Smooth muscle cell (in vitro differentiated cells): ENCODE results near the gene OR51B2. TPM values are rescaled to one million over a fixed set of nuclear protein-coding genes. Genes with fewer than 3 reads are reported as not detected.
"Not testable (repeated sequence)": the region's sequence is repeated elsewhere in the genome, so short reads cannot be mapped to it uniquely, and the experiment has no call there.

ENCODE experiments used
- DNase-seq: peaks from one replicate; lab custom pipeline; 2025; ENCODE audit not compliant: unreplicated experiment; lab: John Stamatoyannopoulos, UW
- H2AFZ ChIP-seq: fragments of 200-600 bp; sonication (generic); 2 replicates; pipeline ENCODE4 v1.6.0; 2016; ENCODE audit warnings: antibody characterized with exemption, low read depth, mild to moderate bottlenecking
- H3F3A ChIP-seq: fragments of 200-600 bp; sonication (generic); 2 replicates; pipeline ENCODE4 v1.6.0; 2017; ENCODE audit warnings: antibody characterized with exemption, low read depth
- H3K27ac ChIP-seq: fragments of 200-600 bp; sonication (generic); 2 replicates; pipeline ENCODE4 v1.5.1; 2016; ENCODE audit warnings: low read depth, mild to moderate bottlenecking
- H3K27me3 ChIP-seq: fragments of 200-600 bp; sonication (generic); 2 replicates; pipeline ENCODE4 v1.6.1; 2016; ENCODE audit warnings: low read depth, mild to moderate bottlenecking
- H3K36me3 ChIP-seq: fragments of 200-600 bp; sonication (generic); 2 replicates; pipeline ENCODE4 v1.5.1; 2016; ENCODE audit warnings: low read depth
- H3K4me1 ChIP-seq: fragments of 200-600 bp; sonication (generic); 2 replicates; pipeline ENCODE4 v1.5.1; 2016; ENCODE audit warnings: low read depth
- H3K4me2 ChIP-seq: fragments of 200-600 bp; sonication (generic); 2 replicates; pipeline ENCODE4 v1.6.0; 2016; ENCODE audit warnings: mild to moderate bottlenecking
- H3K4me3 ChIP-seq: fragments of 200-600 bp; sonication (generic); 2 replicates; pipeline ENCODE4 v1.5.1; 2016; ENCODE audit warnings: mild to moderate bottlenecking
- H3K79me2 ChIP-seq: fragments of 200-600 bp; sonication (generic); 2 replicates; pipeline ENCODE4 v1.6.0; 2016; ENCODE audit warnings: low read depth, mild to moderate bottlenecking
- H3K9ac ChIP-seq: fragments of 200-600 bp; sonication (generic); 2 replicates; pipeline ENCODE4 v1.6.0; 2016; ENCODE audit warnings: low read depth
- H3K9me3 ChIP-seq: fragments of 200-600 bp; sonication (generic); replicated peaks from 2 replicates; pipeline ENCODE4 v1.5.1; 2016; ENCODE audit warnings: low read depth
- H4K20me1 ChIP-seq: fragments of 200-600 bp; sonication (generic); 2 replicates; pipeline ENCODE4 v1.6.0; 2016; ENCODE audit warnings: low read depth
- CTCF ChIP-seq: fragments of 200-600 bp; sonication (generic); IDR thresholded peaks from 2 replicates; pipeline ENCODE4 v1.5.1; 2017; ENCODE audit warnings: borderline replicate concordance, mild to moderate bottlenecking, antibody characterized with exemption; ENCODE audit not compliant: insufficient read depth, poor library complexity, severe bottlenecking
- WGBS: methylation state at CpG from one replicate; pipeline ENCODE4 v1.1.7; 2016; ENCODE audit warnings: low lambda C conversion rate; 5-methylcytosine and 5-hydroxymethylcytosine counted together
- polyA plus RNA-seq: library from polyadenylated mRNA; unstranded; fragments of >200 nt; fragmentation: Nextera tagmentation; extraction: Ambion mirVana; gene quantifications from 2 replicates; pipeline ENCODE4 v1.2.1, GENCODE V29; 2016
- total RNA-seq: library from RNA; depleted of rRNA; stranded (reverse); fragments of >200 nt; gene quantifications from 2 replicates; pipeline ENCODE4 v1.2.3, GENCODE V29; 2014

The OR51B2 gene
- total and polyA plus RNA-seq, 2 experiments from 2014 or later: not detected

DNA sequence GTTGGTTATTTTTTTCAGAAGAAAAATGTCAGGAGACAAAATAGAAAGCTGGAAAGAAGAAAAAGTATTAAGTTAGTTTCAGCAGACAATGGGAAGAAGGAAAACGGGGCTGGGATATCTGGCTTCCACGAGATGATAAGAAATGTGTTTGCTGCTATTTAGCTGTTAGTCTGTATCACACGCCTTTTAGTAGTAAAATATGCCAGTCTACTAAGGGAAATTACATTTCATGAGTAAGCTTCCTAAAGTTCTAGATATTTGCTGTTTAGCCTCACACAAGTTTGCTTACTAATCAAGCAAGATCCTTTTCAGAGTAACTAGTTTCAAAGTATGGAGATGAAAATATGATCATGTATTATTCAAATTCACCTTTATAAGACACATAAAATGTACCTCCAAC is 23.8 kb downstream of the OR51B2 start:
- H4K20me1 ChIP-seq: no peaks in the 10 kb centered on the region
- H3K4me1 ChIP-seq: no peaks in the 10 kb centered on the region
- H3K9me3 ChIP-seq: no peaks in the 10 kb centered on the region
- no peaks in the 10 kb centered on the region for H3K79me2 ChIP-seq
- H3K36me3 ChIP-seq: no peaks in the 10 kb centered on the region
- H3K27me3 ChIP-seq: no peaks in the 10 kb centered on the region
- H3F3A ChIP-seq: no peaks in the 10 kb centered on the region
- no peak overlapping the region for H3K9ac ChIP-seq
- H3K4me3 ChIP-seq: no peak overlapping the region
- no peak for DNase-seq
- H3K27ac ChIP-seq: no peak overlapping the region
- 66% methylated on average over 3 of the region's 3 CpGs for WGBS
- H3K4me2 ChIP-seq: no peak overlapping the region
- TF ChIP-seq CTCF: no peak
- no peak overlapping the region for H2AFZ ChIP-seq

- Histone ChIP-seq H3K36me3 (no peaks in the 10 kb centered on the region), H3K27me3 (no peaks in the 10 kb centered on the region), H4K20me1 (no peaks in the 10 kb centered on the region), H3F3A (no peaks in the 10 kb centered on the region), H3K4me1 (no peaks in the 10 kb centered on the region), H2AFZ (no peak overlapping the region), H3K4me3 (no peak overlapping the region), H3K79me2 (no peaks in the 10 kb centered on the region), H3K9me3 (no peaks in the 10 kb centered on the region), H3K27ac (no peak overlapping the region), H3K4me2 (no peak overlapping the region), H3K9ac (no peak overlapping the region)
- TF ChIP-seq CTCF: no peak
- DNase-seq: no peak
- WGBS: 31% methylated on average over 1 of the region's 1 CpG
Observed at GRCh38 chr11:5298451-5298850, 25.6 kb downstream of the OR51B2 start.

DNA sequence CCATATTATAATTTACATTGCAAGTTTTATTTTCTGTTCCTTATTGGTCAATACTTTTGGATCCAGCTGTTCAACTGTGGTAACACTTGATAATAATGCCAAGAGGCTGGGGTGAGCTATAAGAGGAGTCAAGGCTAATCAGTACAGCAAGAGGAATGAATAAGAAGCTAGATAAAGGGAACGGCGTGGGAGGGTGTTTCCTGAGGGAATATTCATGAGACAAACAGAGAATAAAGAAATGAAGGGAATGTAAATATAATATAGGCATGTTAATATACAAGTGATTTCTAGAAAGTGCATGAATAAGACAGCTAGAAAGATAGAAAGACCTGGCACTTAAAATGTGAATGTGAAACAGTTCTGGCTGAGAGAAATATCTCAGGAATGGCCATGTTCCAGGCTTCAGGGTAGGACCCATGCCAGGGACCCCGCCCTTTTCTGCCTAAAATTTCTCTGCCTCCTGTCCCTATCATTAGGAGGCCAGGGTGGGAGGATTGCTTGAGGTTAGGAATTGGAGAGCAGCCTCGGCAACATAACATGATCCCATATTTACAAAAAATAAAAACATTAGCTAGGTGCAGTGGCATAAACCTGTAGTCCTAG is 26.3 kb downstream of the OR51B2 start:
- Histone ChIP-seq H4K20me1 (no peaks in the 10 kb centered on the region), H2AFZ (no peak overlapping the region), H3K9ac (no peak overlapping the region), H3K4me3 (no peak overlapping the region), H3K36me3 (no peaks in the 10 kb centered on the region), H3K79me2 (no peaks in the 10 kb centered on the region), H3K4me1 (no peaks in the 10 kb centered on the region), H3K27me3 (no peaks in the 10 kb centered on the region), H3F3A (no peaks in the 10 kb centered on the region), H3K27ac (no peak overlapping the region), H3K9me3 (no peaks in the 10 kb centered on the region), H3K4me2 (no peak overlapping the region)
- TF ChIP-seq CTCF: no peak
- 72% methylated on average over 4 of the region's 4 CpGs for WGBS
- DNase-seq: no peak

GRCh38 chr11:5294342-5294995 is 29.6 kb downstream of the OR51B2 start:
- WGBS: 92% methylated on average over 40 of the region's 41 CpGs
- H3K4me1 ChIP-seq, H3K36me3 ChIP-seq, H4K20me1 ChIP-seq, H2AFZ ChIP-seq, H3K4me3 ChIP-seq, H3K4me2 ChIP-seq, H3K9me3 ChIP-seq, DNase-seq, H3F3A ChIP-seq, H3K79me2 ChIP-seq, H3K27me3 ChIP-seq, H3K27ac ChIP-seq, H3K9ac ChIP-seq: not testable (repeated sequence)
